Gastrocnemius medialis (tissue), 4 donors: ENCODE data around the gene NDC1. TPM values are rescaled to one million over a fixed set of nuclear protein-coding genes. Genes with fewer than 3 reads are reported as not detected.

Source experiments
- ATAC-seq, 2 donors: fragments of 150-250 bp; one replicate each; pipeline ENCODE4 v1.9.1; 2016
- DNase-seq, 2 donors: peaks; one replicate each; pipeline ENCODE4 v3.0.0-alpha.2; 2019
- H3K27ac ChIP-seq, 4 donors: fragments of 200-600 bp; sonication (generic); 1 replicate in 1 of 4; 2 replicates in 3 of 4; pipeline ENCODE4 v1.5.1; 2016 to 2018; ENCODE audit warnings: mild to moderate bottlenecking in 2 of 4, moderate library complexity in 1 of 4
- H3K27me3 ChIP-seq, 3 donors: fragments of 200-600 bp; sonication (generic) in 2 of 3; 1 replicate in 1 of 3; 2 replicates in 2 of 3; pipeline versions ENCODE4 v1.5.1 to v1.6.0; 2016 to 2019; ENCODE audit warnings: mild to moderate bottlenecking in 1 of 3, moderate library complexity in 1 of 3
- H3K36me3 ChIP-seq, 2 donors: fragments of 200-600 bp; sonication (generic) in 1 of 2; one replicate each; pipeline ENCODE4 v1.5.1; 2017 to 2018
- H3K4me1 ChIP-seq, 2 donors: fragments of 200-600 bp; sonication (generic) in 1 of 2; one replicate each; pipeline ENCODE4 v1.5.1; 2016 to 2017; ENCODE audit warnings: mild to moderate bottlenecking in 2 of 2
- H3K4me3 ChIP-seq, 4 donors: fragments of 200-600 bp; sonication (generic) in 3 of 4; 1 replicate in 1 of 4; 2 replicates in 3 of 4; pipeline ENCODE4 v1.5.1; 2016 to 2019; ENCODE audit warnings: mild to moderate bottlenecking in 2 of 4
- H3K9me3 ChIP-seq, 3 donors: fragments of 200-600 bp; sonication (generic) in 2 of 3; 1 replicate in 1 of 3; 2 replicates in 2 of 3; pipeline ENCODE4 v1.5.1; 2016 to 2019
- POLR2A ChIP-seq, 2 donors: fragments of 450-650 bp; IDR thresholded peaks; one replicate each; pipeline ENCODE4 v1.6.1; 2017; ENCODE audit warnings: antibody characterized with exemption in 2 of 2, mild to moderate bottlenecking in 2 of 2, moderate library complexity in 2 of 2
- in situ Hi-C, 4 donors: fragments of 200-750 bp; cut with MboI; loops; one replicate each; pipeline versions ENCODE4 v1.15.0 to v1.8.0; 2017; ENCODE audit warnings: low sequenced_read_pairs in 4 of 4
- intact Hi-C: fragments of 100-400 bp; cut with DNase I; formaldehyde crosslinking; loops from one replicate; pipeline ENCODE4 v1.15.1; 2023; ENCODE audit warnings: low total_unique reads
- total RNA-seq, 4 donors: library from RNA; depleted of rRNA; stranded (reverse); fragments of >200 nt; gene quantifications; one replicate each; pipeline versions ENCODE4 v1.1.0 to v1.2.3, GENCODE V29; 2016
- TF ChIP-seq, protein P1 (sequence below), 5 experiments: fragments of 450-650 bp in 3 of 5; fragments of 200-600 bp in 2 of 5; sonication (generic) in 2 of 5; IDR thresholded peaks in 4 of 5; conservative IDR thresholded peaks in 1 of 5; 1 replicate in 4 of 5; 2 replicates in 1 of 5; pipeline ENCODE4 v1.5.1; 2016 to 2019; ENCODE audit warnings: antibody characterized with exemption in 5 of 5, mild to moderate bottlenecking in 3 of 5, moderate library complexity in 3 of 5

The NDC1 gene
- total RNA-seq, 4 donors from 2014 or later, result 7.6 to 27.0 (median 9.5) TPM

- H3K27ac ChIP-seq, result no peak overlapping the region
- intact Hi-C loops, result no loop called here
- H3K36me3 ChIP-seq, result no peaks in the 10 kb centered on the region
- in situ Hi-C loops, result no loop called here
- TF ChIP-seq, protein P1, sequence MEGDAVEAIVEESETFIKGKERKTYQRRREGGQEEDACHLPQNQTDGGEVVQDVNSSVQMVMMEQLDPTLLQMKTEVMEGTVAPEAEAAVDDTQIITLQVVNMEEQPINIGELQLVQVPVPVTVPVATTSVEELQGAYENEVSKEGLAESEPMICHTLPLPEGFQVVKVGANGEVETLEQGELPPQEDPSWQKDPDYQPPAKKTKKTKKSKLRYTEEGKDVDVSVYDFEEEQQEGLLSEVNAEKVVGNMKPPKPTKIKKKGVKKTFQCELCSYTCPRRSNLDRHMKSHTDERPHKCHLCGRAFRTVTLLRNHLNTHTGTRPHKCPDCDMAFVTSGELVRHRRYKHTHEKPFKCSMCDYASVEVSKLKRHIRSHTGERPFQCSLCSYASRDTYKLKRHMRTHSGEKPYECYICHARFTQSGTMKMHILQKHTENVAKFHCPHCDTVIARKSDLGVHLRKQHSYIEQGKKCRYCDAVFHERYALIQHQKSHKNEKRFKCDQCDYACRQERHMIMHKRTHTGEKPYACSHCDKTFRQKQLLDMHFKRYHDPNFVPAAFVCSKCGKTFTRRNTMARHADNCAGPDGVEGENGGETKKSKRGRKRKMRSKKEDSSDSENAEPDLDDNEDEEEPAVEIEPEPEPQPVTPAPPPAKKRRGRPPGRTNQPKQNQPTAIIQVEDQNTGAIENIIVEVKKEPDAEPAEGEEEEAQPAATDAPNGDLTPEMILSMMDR (IDR thresholded peaks at IDR 0.05 in 4 of 5, conservative IDR thresholded peaks at IDR 0.05 in 1 of 5), result no peak
- TF ChIP-seq POLR2A (IDR thresholded peaks at IDR 0.05), result no peak
- H3K27me3 ChIP-seq, result peaks cover 10 to 35% (median 31%) of the 10 kb centered on the region in 3 donors
- H3K4me1 ChIP-seq, result peaks cover 10 to 14% of the 10 kb centered on the region in 2 donors
- DNase-seq (no peak), ATAC-seq (no peak)
- H3K4me3 ChIP-seq, result peak overlapping the region; percentile 54 to 65 (median 62)
- H3K9me3 ChIP-seq, result no peaks in the 10 kb centered on the region
These were observed 100.4 kb downstream of the NDC1 start for GRCh38 chr1:53737648-53738204.

DNA sequence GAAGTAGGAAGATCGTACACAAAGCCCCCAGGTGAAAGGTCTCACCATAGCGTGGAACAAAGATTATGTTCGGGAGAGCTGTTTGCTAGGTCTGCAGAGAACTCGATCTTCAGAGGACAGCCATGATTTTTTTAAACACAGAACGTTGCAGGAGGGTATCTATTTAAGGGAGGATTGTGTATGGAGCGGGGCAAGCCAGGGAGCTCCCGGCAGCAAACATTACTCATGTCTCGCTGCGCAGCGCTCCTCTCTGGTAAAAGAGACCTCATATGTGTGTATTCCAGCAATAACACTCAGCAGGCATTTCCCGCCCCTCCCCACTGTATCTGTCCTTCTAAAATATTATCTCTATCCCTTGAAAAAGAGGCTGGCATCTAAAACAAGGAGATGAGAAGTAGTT, 101.8 kb downstream of the NDC1 start:
- no peak overlapping the region for H3K27ac ChIP-seq
- peaks cover 10 to 14% of the 10 kb centered on the region in 2 donors for H3K4me1 ChIP-seq
- TF ChIP-seq, protein P1 (IDR thresholded peaks at IDR 0.05 in 4 of 5, conservative IDR thresholded peaks at IDR 0.05 in 1 of 5), result no peak
- TF ChIP-seq POLR2A (IDR thresholded peaks at IDR 0.05), result no peak
- peaks cover 10 to 32% (median 25%) of the 10 kb centered on the region in 3 donors for H3K27me3 ChIP-seq
- no peak overlapping the region for H3K4me3 ChIP-seq
- DNase-seq, result no peak
- intact Hi-C loops, result no loop called here
- no peaks in the 10 kb centered on the region for H3K36me3 ChIP-seq
- in situ Hi-C loops, result no loop called here
- H3K9me3 ChIP-seq, result no peaks in the 10 kb centered on the region
- no peak for ATAC-seq

DNA sequence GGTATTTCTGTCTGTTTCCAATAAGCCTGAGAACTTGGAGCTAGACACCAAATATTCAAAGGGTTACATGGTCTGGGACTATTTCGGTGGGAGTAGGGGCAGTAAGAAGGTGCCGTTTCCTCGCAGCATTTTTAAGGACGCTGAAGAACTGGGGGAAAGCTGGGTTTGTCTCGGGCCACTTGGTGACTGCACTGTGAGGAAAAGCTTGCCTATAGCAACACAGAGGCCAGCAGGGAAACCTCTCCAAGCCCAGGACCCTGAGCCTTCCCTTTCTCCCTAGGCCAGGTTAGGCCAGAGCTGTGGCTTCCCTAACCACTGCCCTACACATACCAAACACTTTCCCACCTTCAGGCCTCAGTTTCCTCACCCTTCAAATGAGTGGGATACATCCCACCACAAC, 102.4 kb downstream of the NDC1 start:
- Histone ChIP-seq H3K4me3 (no peak overlapping the region), H3K9me3 (no peaks in the 10 kb centered on the region), H3K4me1 (peaks cover 10 to 14% of the 10 kb centered on the region in 2 donors), H3K27ac (no peak overlapping the region), H3K36me3 (no peaks in the 10 kb centered on the region), H3K27me3 (peaks cover 10 to 32% (median 25%) of the 10 kb centered on the region in 3 donors)
- in situ Hi-C loops (no loop called here), intact Hi-C loops (no loop called here)
- no peak for DNase-seq
- no peak for ATAC-seq
- TF ChIP-seq POLR2A (IDR thresholded peaks at IDR 0.05), result no peak
- TF ChIP-seq, protein P1 (IDR thresholded peaks at IDR 0.05 in 4 of 5, conservative IDR thresholded peaks at IDR 0.05 in 1 of 5), result no peak

DNA sequence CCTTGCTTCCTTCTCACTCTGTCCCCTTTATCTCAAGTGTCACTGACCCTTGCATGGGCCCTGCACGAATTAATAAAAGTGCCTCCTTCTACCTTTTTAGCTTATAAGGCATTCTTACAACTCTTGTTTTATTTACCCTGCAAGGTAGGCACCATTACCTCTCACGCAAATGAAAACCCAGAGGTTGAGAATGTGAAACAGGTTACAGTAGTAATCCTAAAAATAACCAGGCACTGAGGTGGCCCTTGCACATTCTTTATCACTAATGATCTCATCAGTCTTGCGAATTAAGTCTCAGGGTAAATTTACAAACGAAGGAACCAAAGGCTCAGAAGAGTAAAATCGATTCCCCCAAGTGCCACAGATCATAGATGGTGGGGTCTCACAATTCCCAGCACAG, 102.8 kb downstream of the NDC1 start:
- TF ChIP-seq, protein P1 (IDR thresholded peaks at IDR 0.05 in 4 of 5, conservative IDR thresholded peaks at IDR 0.05 in 1 of 5), result no peak
- no peak for TF ChIP-seq POLR2A (IDR thresholded peaks at IDR 0.05)
- Histone ChIP-seq H3K36me3 (no peaks in the 10 kb centered on the region), H3K9me3 (no peaks in the 10 kb centered on the region), H3K4me1 (peaks cover 10 to 14% of the 10 kb centered on the region in 2 donors), H3K27me3 (peaks cover 10 to 34% (median 22%) of the 10 kb centered on the region in 3 donors), H3K27ac (no peak overlapping the region), H3K4me3 (no peak overlapping the region)
- intact Hi-C loops (no loop called here), in situ Hi-C loops (no loop called here)
- no peak for ATAC-seq
- DNase-seq, result no peak
